LoVo (cell line): Measurements from ENCODE around the gene FYN.
A peak's percentile ranks its signal among the peaks of the same experiment; 100 is the strongest.

Experiments
- DNase-seq: peaks from one replicate; pipeline ENCODE4 v3.0.0-alpha.2; 2016; ENCODE audit warnings: low spot score

Gene FYN

GRCh38 chr6:111707773-111708172, 165.5 kb downstream of the FYN start:
- no peak for DNase-seq

GRCh38 chr6:111706841-111707391, 166.3 kb downstream of the FYN start:
- no peak for DNase-seq

GRCh38 chr6:111703723-111704122, 169.5 kb downstream of the FYN start:
- no peak for DNase-seq

GRCh38 chr6:111702268-111702667, 171.0 kb downstream of the FYN start:
- no peak for DNase-seq

- no peak for DNase-seq
Measured at GRCh38 chr6:111701146-111701545, 172.1 kb downstream of the FYN start.

- DNase-seq: no peak
Measured at GRCh38 chr6:111700135-111700690, 173.0 kb downstream of the FYN start.

- no peak for DNase-seq
Measured at GRCh38 chr6:111699123-111699522, 174.1 kb downstream of the FYN start.

GRCh38 chr6:111696814-111697213, 176.4 kb downstream of the FYN start:
- DNase-seq: no peak

- DNase-seq: peak; percentile 75
Measured at GRCh38 chr6:111692327-111693164, 180.7 kb downstream of the FYN start.

GRCh38 chr6:111691345-111692225, 181.7 kb downstream of the FYN start:
- DNase-seq: peak; percentile 9

- no peak for DNase-seq
Measured at GRCh38 chr6:111689946-111690345, 183.3 kb downstream of the FYN start.

GRCh38 chr6:111689419-111689818, 183.8 kb downstream of the FYN start:
- DNase-seq: no peak

- DNase-seq: no peak
Measured at GRCh38 chr6:111688331-111688730, 184.9 kb downstream of the FYN start.

GRCh38 chr6:111687652-111688051, 185.6 kb downstream of the FYN start:
- DNase-seq: no peak

- DNase-seq: no peak
Measured at GRCh38 chr6:111686932-111687266, 186.4 kb downstream of the FYN start.

- DNase-seq: no peak
Measured at GRCh38 chr6:111686249-111686931, 186.9 kb downstream of the FYN start.

GRCh38 chr6:111685526-111685925, 187.7 kb downstream of the FYN start:
- no peak for DNase-seq

- no peak for DNase-seq
Measured at GRCh38 chr6:111685058-111685457, 188.2 kb downstream of the FYN start.

GRCh38 chr6:111683749-111684267, 189.4 kb downstream of the FYN start:
- no peak for DNase-seq

GRCh38 chr6:111683157-111683556, 190.1 kb downstream of the FYN start:
- no peak for DNase-seq

- DNase-seq: no peak
Measured at GRCh38 chr6:111681860-111682259, 191.4 kb downstream of the FYN start.
